Calu3 (cell line): ENCODE results near the gene EN1. TPM values are rescaled to one million over a fixed set of nuclear protein-coding genes. Genes with fewer than 3 reads are reported as not detected.

Experiments
- BruUV-seq: library from RNA; stranded (reverse); fragments of 400-500 nt; replicated peaks from 2 replicates; lab custom pipeline; 2021; lab: Mats Ljungman, UMichigan
- CTCF ChIA-PET: fragments of 300-600 bp; sonication (Branson Sonifier 250); formaldehyde crosslinking; loops from one replicate; lab custom pipeline; 2022; ENCODE audit warnings: antibody characterized with exemption; lab: Charles Lee
- DNase-seq: peaks from one replicate; pipeline ENCODE4 v3.0.0; 2022
- H3K27ac Mint-ChIP-seq: one replicate; pipeline ENCODE4 v1.8.0; 2022; ENCODE audit warnings: mixed read lengths; ENCODE audit not compliant: unreplicated experiment
- H3K27me3 Mint-ChIP-seq: one replicate; pipeline ENCODE4 v1.8.0; 2022; ENCODE audit warnings: mixed read lengths; ENCODE audit not compliant: unreplicated experiment
- H3K36me3 Mint-ChIP-seq: one replicate; pipeline ENCODE4 v1.8.0; 2022; ENCODE audit warnings: mild to moderate bottlenecking, moderate library complexity, mixed read lengths; ENCODE audit not compliant: insufficient read depth, unreplicated experiment
- H3K4me1 Mint-ChIP-seq: one replicate; pipeline ENCODE4 v1.8.0; 2022; ENCODE audit warnings: mild to moderate bottlenecking, low read depth, mixed read lengths; ENCODE audit not compliant: unreplicated experiment
- H3K4me3 Mint-ChIP-seq: one replicate; pipeline ENCODE4 v1.8.0; 2022; ENCODE audit warnings: mild to moderate bottlenecking, low read depth, moderate library complexity, mixed read lengths; ENCODE audit not compliant: unreplicated experiment
- H3K9me3 Mint-ChIP-seq: one replicate; pipeline ENCODE4 v1.8.0; 2022; ENCODE audit warnings: low read depth, mixed read lengths; ENCODE audit not compliant: unreplicated experiment
- CTCF ChIP-seq: fragments of 200-600 bp; IDR thresholded peaks from one replicate; pipeline ENCODE4 v1.8.0; 2022; ENCODE audit warnings: antibody characterized with exemption; ENCODE audit not compliant: unreplicated experiment
- intact Hi-C: fragments of 100-400 bp; cut with micrococcal nuclease; formaldehyde crosslinking; loops from one replicate; pipeline ENCODE4 v1.10.0; 2022; ENCODE audit not compliant: unreplicated experiment
- total RNA-seq: library from RNA; stranded (reverse); gene quantifications from 2 replicates; pipeline ENCODE4 v1.2.3, GENCODE V29; 2022

The EN1 gene
- total RNA-seq, 1 experiment from 2014 or later: 2.3 TPM

GRCh38 chr2:118861731-118862130 is 14.3 kb upstream of the EN1 start:
- Mint-ChIP-seq H3K36me3 (no peaks in the 10 kb centered on the region), H3K27ac (no peak overlapping the region), H3K9me3 (no peaks in the 10 kb centered on the region), H3K4me3 (no peak overlapping the region), H3K4me1 (peaks cover 11% of the 10 kb centered on the region), H3K27me3 (no peaks in the 10 kb centered on the region)
- no peak for TF ChIP-seq CTCF
- intact Hi-C loops: loop anchor here (10.0 kb wide), 2 partner anchors 307 to 1047 kb away; partner anchors contain the start of gene DDX18
- no peak for DNase-seq
- CTCF ChIA-PET: interaction anchor here (1.2 kb wide), 1 partner anchor 501 kb away, joined by 3 read pairs; no protein-coding TSS in a partner anchor
- BruUV-seq: no TSS peak

- Mint-ChIP-seq H3K4me1 (peaks cover 11% of the 10 kb centered on the region), H3K27me3 (no peaks in the 10 kb centered on the region), H3K4me3 (no peak overlapping the region)
Observed at GRCh38 chr2:118861242-118861641, 13.8 kb upstream of the EN1 start.

GRCh38 chr2:118860506-118860905 is 13.1 kb upstream of the EN1 start:
- Mint-ChIP-seq H3K9me3 (no peaks in the 10 kb centered on the region), H3K36me3 (peaks cover 4% of the 10 kb centered on the region), H3K27ac (no peak overlapping the region), H3K4me3 (no peak overlapping the region), H3K27me3 (no peaks in the 10 kb centered on the region), H3K4me1 (peaks cover 11% of the 10 kb centered on the region)
- CTCF ChIA-PET: interaction anchor here (0.5 to 0.7 kb wide), 3 partner anchors 149 to 1149 kb away, joined by 4 to 5 read pairs (median 4); no protein-coding TSS in a partner anchor
- intact Hi-C loops: loop anchor here (10.0 kb wide), 2 partner anchors 306 to 1046 kb away; partner anchors contain the start of gene DDX18
- no peak for DNase-seq
- no TSS peak for BruUV-seq
- no peak for TF ChIP-seq CTCF

More at GRCh38 chr2:118861242-118861641, 13.8 kb upstream of the EN1 start:
- CTCF ChIA-PET: no interaction called here
- BruUV-seq: no TSS peak
- no peak for DNase-seq
- H3K9me3 Mint-ChIP-seq: no peaks in the 10 kb centered on the region
- no peak overlapping the region for H3K27ac Mint-ChIP-seq
- TF ChIP-seq CTCF: no peak
- no peaks in the 10 kb centered on the region for H3K36me3 Mint-ChIP-seq
- intact Hi-C loops: loop anchor here (10.0 kb wide), 2 partner anchors 306 to 1046 kb away; partner anchors contain the start of gene DDX18

GRCh38 chr2:118859157-118859770 is 11.8 kb upstream of the EN1 start:
- Mint-ChIP-seq H3K4me3 (no peak overlapping the region), H3K27ac (no peak overlapping the region), H3K36me3 (peaks cover 6% of the 10 kb centered on the region), H3K27me3 (no peaks in the 10 kb centered on the region), H3K4me1 (peaks cover 11% of the 10 kb centered on the region), H3K9me3 (no peaks in the 10 kb centered on the region)
- intact Hi-C loops: loop anchor here (5.0 kb wide), 2 partner anchors 97 to 812 kb away; no protein-coding TSS in a partner anchor
- CTCF ChIA-PET: interaction anchor here (1.0 kb wide), 1 partner anchor 490 kb away, joined by 3 read pairs; no protein-coding TSS in a partner anchor
- no peak for TF ChIP-seq CTCF
- no peak for DNase-seq
- no TSS peak for BruUV-seq
